Stimulated activated CD8-positive, alpha-beta memory T cell treated with anti-CD3 and anti-CD28 coated beads, Interleukin-12 subunit alpha, Interleukin-12 subunit beta, amount 100 ng/mL, for 1 hour (primary cell): ENCODE measurements around the gene PPP2R5B.

Source experiments
- DNase-seq: peaks from one replicate; pipeline ENCODE4 v3.0.0-alpha.2; 2020; ENCODE audit warnings: low read depth

Gene PPP2R5B

GRCh38 chr11:64923944-64924909, at the start of gene PPP2R5B:
TSS of gene PPP2R5B (plus strand) at chr11:64924689. CDS start at chr11:64925735, 1,046 bp downstream.
- peak; percentile 81 for DNase-seq

- no peak for DNase-seq
Measured at GRCh38 chr11:64875369-64876228, 48.9 kb upstream of the PPP2R5B start.

GRCh38 chr11:64876229-64876750, 48.2 kb upstream of the PPP2R5B start:
- no peak for DNase-seq

GRCh38 chr11:64876835-64877341, 47.6 kb upstream of the PPP2R5B start:
- no peak for DNase-seq

GRCh38 chr11:64877390-64878222, 46.9 kb upstream of the PPP2R5B start:
- DNase-seq: no peak

- DNase-seq: no peak
Measured at GRCh38 chr11:64878223-64878493, 46.3 kb upstream of the PPP2R5B start.

GRCh38 chr11:64878494-64879243, 45.8 kb upstream of the PPP2R5B start, which contains the start of gene EHD1:
TSS of gene EHD1 (minus strand) at chr11:64878621. CDS start at chr11:64878464, 157 bp downstream.
- DNase-seq: peak; percentile 99

- DNase-seq: no peak
Measured at GRCh38 chr11:64879244-64879900, 45.1 kb upstream of the PPP2R5B start.

- no peak for DNase-seq
Measured at GRCh38 chr11:64880240-64881001, 44.1 kb upstream of the PPP2R5B start.

- no peak for DNase-seq
Measured at GRCh38 chr11:64881476-64881875, 43.0 kb upstream of the PPP2R5B start.

- DNase-seq: no peak
Measured at GRCh38 chr11:64882243-64882642, 42.2 kb upstream of the PPP2R5B start.

- DNase-seq: no peak
Measured at GRCh38 chr11:64883575-64883974, 40.9 kb upstream of the PPP2R5B start.

- DNase-seq: no peak
Measured at GRCh38 chr11:64884019-64884418, 40.5 kb upstream of the PPP2R5B start.

GRCh38 chr11:64885367-64886286, 38.9 kb upstream of the PPP2R5B start:
- no peak for DNase-seq

GRCh38 chr11:64887234-64887756, 37.2 kb upstream of the PPP2R5B start:
- DNase-seq: no peak

GRCh38 chr11:64887757-64888405, 36.6 kb upstream of the PPP2R5B start:
- peak; percentile 70 for DNase-seq

- DNase-seq: no peak
Measured at GRCh38 chr11:64888406-64888728, 36.1 kb upstream of the PPP2R5B start.
